Adrenal gland (tissue), 12 donors: ENCODE results near the gene TTLL11. TPM values are rescaled to one million over a fixed set of nuclear protein-coding genes. Genes with fewer than 3 reads are reported as not detected.
A peak's percentile ranks its signal among the peaks of the same experiment; 100 is the strongest.
"Not testable (repeated sequence)": the region's sequence is repeated elsewhere in the genome, so short reads cannot be mapped to it uniquely, and the experiment has no call there.

ENCODE experiments used
- DNase-seq, 7 donors: peaks; one replicate each; pipeline ENCODE4 v3.0.0-alpha.2; 2019 to 2020
- H3K27ac ChIP-seq, 5 donors: fragments of 200-600 bp; sonication (generic) in 4 of 5; 1 replicate in 3 of 5; 2 replicates in 2 of 5; pipeline versions ENCODE4 v1.5.1 to v1.8.0; 2016 to 2020; ENCODE audit warnings: mild to moderate bottlenecking in 1 of 5
- H3K27me3 ChIP-seq: fragments of 200-600 bp; 2 replicates; pipeline ENCODE4 v1.8.0; 2021
- H3K36me3 ChIP-seq, 2 donors: fragments of 200-600 bp; replicated peaks in 1 of 2; 1 replicate in 1 of 2; 2 replicates in 1 of 2; pipeline versions ENCODE4 v1.5.1 to v1.8.0; 2018 to 2022
- H3K4me1 ChIP-seq, 2 donors: fragments of 200-600 bp; replicated peaks in 1 of 2; 1 replicate in 1 of 2; 2 replicates in 1 of 2; pipeline versions ENCODE4 v1.5.1 to v1.8.0; 2018 to 2021
- H3K4me3 ChIP-seq, 4 donors: fragments of 200-600 bp; sonication (generic) in 3 of 4; one replicate each; pipeline ENCODE4 v1.5.1; 2016 to 2018
- H3K9me3 ChIP-seq, 3 donors: fragments of 200-600 bp; sonication (generic) in 1 of 3; replicated peaks in 1 of 3; 1 replicate in 2 of 3; 2 replicates in 1 of 3; pipeline versions ENCODE4 v1.5.1 to v1.8.0; 2016 to 2021
- POLR2A ChIP-seq, 2 donors: fragments of 450-650 bp; IDR thresholded peaks; one replicate each; pipeline ENCODE4 v1.6.1; 2017; ENCODE audit warnings: antibody characterized with exemption in 2 of 2, mild to moderate bottlenecking in 2 of 2, moderate library complexity in 1 of 2
- WGBS, 4 donors: extraction: QIAGEN DNeasy Blood & Tissue Kit in 2 of 4; methylation state at CpG; one replicate each; pipeline versions ENCODE4 v1.1.5 to v1.1.7; 2013 to 2017; 5-methylcytosine and 5-hydroxymethylcytosine counted together
- intact Hi-C, 2 donors: fragments of 100-400 bp; cut with DNase I; formaldehyde crosslinking; loops; one replicate each; pipeline versions ENCODE4 v1.14.1 to v1.15.0; 2022 to 2023
- polyA plus RNA-seq, 3 donors: library from polyadenylated mRNA; stranded (reverse); fragments of 200-250 nt in 2 of 3; fragments of 350-450 nt in 1 of 3; fragmentation: Illumina TruSeq in 1 of 3; extraction: RNeasy Lipid Tissue Mini Kit (QIAGEN cat#74804) in 1 of 3; gene quantifications; one replicate each; pipeline ENCODE4 v1.2.3, GENCODE V29; 2013 to 2014
- total RNA-seq, 9 donors: library from RNA; depleted of rRNA in 4 of 9; stranded (reverse); fragments of >200 nt in 4 of 9; fragments of 120-200 nt in 1 of 9; fragmentation: NEBNext Ultra II Directional in 1 of 9; extraction: Animal tissue kit (Norgen Biotek cat#: 25700) in 1 of 9; gene quantifications; one replicate each; pipeline versions ENCODE4 v1.1.0 to v1.2.4, GENCODE V29; 2013 to 2023
- TF ChIP-seq, protein P1 (sequence below), 6 experiments: fragments of 450-650 bp in 4 of 6; fragments of 200-600 bp in 2 of 6; sonication (generic) in 1 of 6; IDR thresholded peaks; 1 replicate in 5 of 6; 2 replicates in 1 of 6; pipeline versions ENCODE4 v1.5.1 to v1.8.0; 2016 to 2021; ENCODE audit warnings: antibody characterized with exemption in 6 of 6, mild to moderate bottlenecking in 2 of 6, moderate library complexity in 1 of 6
- donor health status: healthy with polysubstance abuse.
- donor health status: Bipolar disorder and iron deficiency.
- donor health status: DM: yes; HTN: yes; CAD: no.
- donor health status: DM: no; HTN: no; CAD: no.
- donor health status: DM: no; HTN: no; CAD: no.
- donor health status: DM: yes; HTN: yes; CAD: no.

Gene TTLL11
- total and polyA plus RNA-seq, 12 donors, result 4.8 to 30.9 (median 13.7) TPM

DNA sequence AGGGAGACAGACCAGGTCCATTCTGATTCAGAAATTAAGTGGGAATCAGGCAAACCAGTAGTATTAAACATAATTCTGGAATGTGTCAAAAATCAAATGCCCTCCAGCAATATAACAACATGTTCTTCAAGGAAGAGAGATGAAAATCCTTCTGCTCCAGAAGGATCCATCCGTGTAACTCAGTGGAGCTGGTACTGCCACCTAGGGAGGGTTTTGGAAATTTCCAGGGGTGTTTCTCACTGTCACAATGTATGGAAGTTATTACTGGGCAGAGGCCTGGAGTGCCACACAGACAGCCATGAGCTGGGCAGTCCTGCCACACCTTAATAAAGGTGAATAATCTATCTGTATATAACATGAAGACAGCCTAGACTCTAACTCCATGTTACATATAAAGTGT, 87.5 kb downstream of the TTLL11 start:
- H3K4me1 ChIP-seq, result peaks cover 5 to 10% of the 10 kb centered on the region in 2 donors
- WGBS, 4 donors, result 43 to 67% (median 49%) methylated on average over 1 of the region's 1 CpG
- TF ChIP-seq, protein P1, sequence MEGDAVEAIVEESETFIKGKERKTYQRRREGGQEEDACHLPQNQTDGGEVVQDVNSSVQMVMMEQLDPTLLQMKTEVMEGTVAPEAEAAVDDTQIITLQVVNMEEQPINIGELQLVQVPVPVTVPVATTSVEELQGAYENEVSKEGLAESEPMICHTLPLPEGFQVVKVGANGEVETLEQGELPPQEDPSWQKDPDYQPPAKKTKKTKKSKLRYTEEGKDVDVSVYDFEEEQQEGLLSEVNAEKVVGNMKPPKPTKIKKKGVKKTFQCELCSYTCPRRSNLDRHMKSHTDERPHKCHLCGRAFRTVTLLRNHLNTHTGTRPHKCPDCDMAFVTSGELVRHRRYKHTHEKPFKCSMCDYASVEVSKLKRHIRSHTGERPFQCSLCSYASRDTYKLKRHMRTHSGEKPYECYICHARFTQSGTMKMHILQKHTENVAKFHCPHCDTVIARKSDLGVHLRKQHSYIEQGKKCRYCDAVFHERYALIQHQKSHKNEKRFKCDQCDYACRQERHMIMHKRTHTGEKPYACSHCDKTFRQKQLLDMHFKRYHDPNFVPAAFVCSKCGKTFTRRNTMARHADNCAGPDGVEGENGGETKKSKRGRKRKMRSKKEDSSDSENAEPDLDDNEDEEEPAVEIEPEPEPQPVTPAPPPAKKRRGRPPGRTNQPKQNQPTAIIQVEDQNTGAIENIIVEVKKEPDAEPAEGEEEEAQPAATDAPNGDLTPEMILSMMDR (IDR thresholded peaks at IDR 0.05), result peak in 2 of 6 experiments; percentile 22 to 25
- no peak for TF ChIP-seq POLR2A (IDR thresholded peaks at IDR 0.05)
- no peaks in the 10 kb centered on the region for H3K36me3 ChIP-seq
- intact Hi-C loops, result no loop called here
- no peaks in the 10 kb centered on the region for H3K9me3 ChIP-seq
- no peak for DNase-seq
- H3K4me3 ChIP-seq, result no peak overlapping the region
- no peak overlapping the region for H3K27ac ChIP-seq
- no peaks in the 10 kb centered on the region for H3K27me3 ChIP-seq

DNA sequence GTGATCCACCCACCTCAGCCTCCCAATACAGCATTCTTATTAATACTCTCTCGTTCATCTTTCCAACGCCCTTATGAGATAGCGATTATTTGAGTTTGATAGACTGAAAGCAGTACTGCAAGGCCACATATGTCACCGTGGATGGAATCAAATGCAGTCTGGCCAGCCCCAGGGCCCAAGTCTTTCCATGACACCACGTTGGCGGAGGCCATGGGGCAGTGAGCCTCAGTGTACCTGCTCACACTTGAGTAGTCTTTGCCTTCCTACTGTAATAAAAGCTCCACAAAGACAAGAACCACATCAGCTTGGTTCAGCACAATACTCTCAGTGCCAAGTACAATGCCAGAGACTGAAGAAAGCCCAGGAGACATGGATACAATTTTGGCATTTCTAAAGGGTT, 88.5 kb downstream of the TTLL11 start:
- TF ChIP-seq, protein P1 (IDR thresholded peaks at IDR 0.05), result no peak
- TF ChIP-seq POLR2A (IDR thresholded peaks at IDR 0.05), result no peak
- no peaks in the 10 kb centered on the region for H3K27me3 ChIP-seq
- H3K4me1 ChIP-seq, result peaks cover 5 to 10% of the 10 kb centered on the region in 2 donors
- intact Hi-C loops, result no loop called here
- no peak for DNase-seq
- no peak overlapping the region for H3K27ac ChIP-seq
- H3K4me3 ChIP-seq, result no peak overlapping the region
- WGBS, 4 donors, result 87 to 95% (median 95%) methylated on average over 6 of the region's 6 CpGs
- no peaks in the 10 kb centered on the region for H3K36me3 ChIP-seq
- no peaks in the 10 kb centered on the region for H3K9me3 ChIP-seq

- H3K4me1 ChIP-seq, result peaks cover 5 to 10% of the 10 kb centered on the region in 2 donors
- H3K27me3 ChIP-seq, result no peaks in the 10 kb centered on the region
- WGBS, 4 donors, result 48 to 56% (median 50%) methylated on average over 8 to 9 of the region's 9 CpGs
- H3K4me3 ChIP-seq, result no peak overlapping the region
- H3K27ac ChIP-seq, result peak overlapping the region in 1 of 5 donors; percentile 19
- H3K36me3 ChIP-seq, result no peaks in the 10 kb centered on the region
- no peak for TF ChIP-seq POLR2A (IDR thresholded peaks at IDR 0.05)
- TF ChIP-seq, protein P1 (IDR thresholded peaks at IDR 0.05), result no peak
- no peaks in the 10 kb centered on the region for H3K9me3 ChIP-seq
- intact Hi-C loops, result no loop called here
- peak in 3 of 7 donors; percentile 32 to 35 (median 32) for DNase-seq
Observed at GRCh38 chr9:122001491-122002201, 91.5 kb downstream of the TTLL11 start.

GRCh38 chr9:122000526-122000925, 92.6 kb downstream of the TTLL11 start:
- H3K36me3 ChIP-seq, intact Hi-C loops, H3K4me3 ChIP-seq, H3K9me3 ChIP-seq, H3K27ac ChIP-seq, H3K27me3 ChIP-seq, DNase-seq, H3K4me1 ChIP-seq: not testable (repeated sequence)
- WGBS, 4 donors, result 73 to 92% (median 87%) methylated on average over 6 of the region's 6 CpGs

GRCh38 chr9:121999556-121999955, 93.6 kb downstream of the TTLL11 start:
- peaks cover 5 to 10% of the 10 kb centered on the region in 2 donors for H3K4me1 ChIP-seq

More at GRCh38 chr9:121999556-121999955, 93.6 kb downstream of the TTLL11 start:
- H3K27ac ChIP-seq, result no peak overlapping the region
- intact Hi-C loops, result loop anchor here (5.0 to 10.0 kb wide), 4 partner anchors 252 to 457 kb away; no protein-coding TSS in a partner anchor
- H3K36me3 ChIP-seq, result no peaks in the 10 kb centered on the region
- TF ChIP-seq POLR2A (IDR thresholded peaks at IDR 0.05), result no peak
- TF ChIP-seq, protein P1 (IDR thresholded peaks at IDR 0.05), result no peak
- 89 to 100% (median 96%) methylated on average over 3 of the region's 3 CpGs for WGBS, 4 donors
- no peaks in the 10 kb centered on the region for H3K9me3 ChIP-seq
- DNase-seq, result no peak
- H3K27me3 ChIP-seq, result no peaks in the 10 kb centered on the region
- no peak overlapping the region for H3K4me3 ChIP-seq
